Mesenchymal stem cell (in vitro differentiated cells and primary cell): Measurements from ENCODE around the gene RRP36.

Experiments
- DNase-seq: peaks from one replicate; pipeline ENCODE4 v3.0.0-alpha.2; 2013
- H2AFZ ChIP-seq: one replicate; pipeline ENCODE4 v1.6.1; 2013; ENCODE audit warnings: low read depth, mild to moderate bottlenecking, control low read depth, inconsistent platforms, low read length, moderate library complexity
- H2AK5ac ChIP-seq: 2 replicates; pipeline ENCODE4 v1.6.1; 2013; ENCODE audit warnings: low read length, moderate library complexity, mild to moderate bottlenecking, inconsistent platforms; ENCODE audit not compliant: severe bottlenecking
- H2BK120ac ChIP-seq: one replicate; pipeline ENCODE4 v1.6.1; 2013; ENCODE audit warnings: low read depth, mild to moderate bottlenecking, inconsistent platforms, low read length, moderate library complexity
- H2BK12ac ChIP-seq, 2 experiments: one replicate each; pipeline ENCODE4 v1.6.1; 2013; ENCODE audit warnings: inconsistent platforms in 2 of 2, low read length in 2 of 2, mild to moderate bottlenecking in 2 of 2, moderate library complexity in 2 of 2, control low read depth in 1 of 2
- H2BK15ac ChIP-seq: one replicate; pipeline ENCODE4 v1.6.1; 2013; ENCODE audit warnings: mild to moderate bottlenecking, low read depth, inconsistent platforms; ENCODE audit not compliant: poor library complexity, severe bottlenecking
- H2BK5ac ChIP-seq: 2 replicates; pipeline ENCODE4 v1.6.1; 2013; ENCODE audit warnings: low read depth, mild to moderate bottlenecking, low read length, control low read depth, inconsistent platforms; ENCODE audit not compliant: poor library complexity, severe bottlenecking
- H3K14ac ChIP-seq, 2 experiments: one replicate each; pipeline ENCODE4 v1.6.1; 2013; ENCODE audit warnings: inconsistent platforms in 2 of 2, low read length in 2 of 2, control low read depth in 1 of 2, mild to moderate bottlenecking in 1 of 2, moderate library complexity in 1 of 2
- H3K18ac ChIP-seq, 2 experiments: one replicate each; pipeline ENCODE4 v1.6.1; 2013; ENCODE audit warnings: inconsistent platforms in 2 of 2, low read length in 2 of 2, control low read depth in 1 of 2, low read depth in 1 of 2, mild to moderate bottlenecking in 1 of 2
- H3K23ac ChIP-seq, 2 experiments: one replicate each; pipeline ENCODE4 v1.6.1; 2013; ENCODE audit warnings: inconsistent platforms in 2 of 2, low read length in 2 of 2, mild to moderate bottlenecking in 2 of 2, moderate library complexity in 2 of 2, control low read depth in 1 of 2
- H3K27ac ChIP-seq: 2 replicates; pipeline ENCODE4 v1.5.1; 2013; ENCODE audit warnings: mild to moderate bottlenecking, moderate library complexity, low read length, control low read depth, inconsistent platforms; ENCODE audit not compliant: poor library complexity, severe bottlenecking
- H3K27me3 ChIP-seq, 2 experiments: 2 replicates each; pipeline versions ENCODE4 v1.6.1 to v1.7.0; 2013; ENCODE audit warnings: low read length in 2 of 2, mild to moderate bottlenecking in 2 of 2, moderate library complexity in 2 of 2, control low read depth in 1 of 2, inconsistent platforms in 1 of 2; ENCODE audit not compliant: control insufficient read depth in 1 of 2, insufficient read depth in 1 of 2
- H3K36me3 ChIP-seq, 2 experiments: 2 replicates each; pipeline versions ENCODE4 v1.6.1 to v1.7.0; 2013; ENCODE audit warnings: low read length in 2 of 2, control low read depth in 1 of 2, inconsistent platforms in 1 of 2, low read depth in 1 of 2, mild to moderate bottlenecking in 1 of 2; ENCODE audit not compliant: insufficient read depth in 2 of 2, control insufficient read depth in 1 of 2
- H3K4ac ChIP-seq, 2 experiments: one replicate each; pipeline ENCODE4 v1.6.1; 2013; ENCODE audit warnings: inconsistent platforms in 2 of 2, low read length in 2 of 2, mild to moderate bottlenecking in 2 of 2, moderate library complexity in 2 of 2, control low read depth in 1 of 2, low read depth in 1 of 2
- H3K4me1 ChIP-seq: 2 replicates; pipeline ENCODE4 v1.6.1; 2013; ENCODE audit warnings: low read depth, low read length, control low read depth; ENCODE audit not compliant: control insufficient read depth, insufficient read depth
- H3K4me2 ChIP-seq: 2 replicates; pipeline ENCODE4 v1.6.1; 2013; ENCODE audit warnings: low read length, mild to moderate bottlenecking, inconsistent platforms; ENCODE audit not compliant: poor library complexity, severe bottlenecking
- H3K4me3 ChIP-seq, 2 experiments: 2 replicates each; pipeline versions ENCODE4 v1.5.1 to v1.7.0; 2013; ENCODE audit warnings: low read length in 2 of 2, mild to moderate bottlenecking in 2 of 2, control low read depth in 1 of 2, low read depth in 1 of 2; ENCODE audit not compliant: insufficient read depth in 1 of 2
- H3K79me1 ChIP-seq: replicated peaks from 2 replicates; pipeline ENCODE4 v1.6.1; 2013; ENCODE audit warnings: mild to moderate bottlenecking, control low read depth, low read length, inconsistent platforms; ENCODE audit not compliant: poor library complexity, severe bottlenecking
- H3K9ac ChIP-seq: 2 replicates; pipeline ENCODE4 v1.7.0; 2013; ENCODE audit warnings: mild to moderate bottlenecking, low read length, moderate library complexity
- H3K9me3 ChIP-seq: 2 replicates; pipeline ENCODE4 v1.7.0; 2013; ENCODE audit warnings: mild to moderate bottlenecking, low read length; ENCODE audit not compliant: control insufficient read depth
- H4K8ac ChIP-seq: one replicate; pipeline ENCODE4 v1.6.1; 2013; ENCODE audit warnings: inconsistent platforms, mild to moderate bottlenecking, low read length, moderate library complexity
- H4K91ac ChIP-seq: one replicate; pipeline ENCODE4 v1.6.1; 2013; ENCODE audit warnings: mild to moderate bottlenecking, low read length, inconsistent platforms
- WGBS: methylation state at CpG from one replicate; pipeline ENCODE4 v1.1.7; 2013; ENCODE audit warnings: mixed read lengths; 5-methylcytosine and 5-hydroxymethylcytosine counted together

RRP36 gene

DNA sequence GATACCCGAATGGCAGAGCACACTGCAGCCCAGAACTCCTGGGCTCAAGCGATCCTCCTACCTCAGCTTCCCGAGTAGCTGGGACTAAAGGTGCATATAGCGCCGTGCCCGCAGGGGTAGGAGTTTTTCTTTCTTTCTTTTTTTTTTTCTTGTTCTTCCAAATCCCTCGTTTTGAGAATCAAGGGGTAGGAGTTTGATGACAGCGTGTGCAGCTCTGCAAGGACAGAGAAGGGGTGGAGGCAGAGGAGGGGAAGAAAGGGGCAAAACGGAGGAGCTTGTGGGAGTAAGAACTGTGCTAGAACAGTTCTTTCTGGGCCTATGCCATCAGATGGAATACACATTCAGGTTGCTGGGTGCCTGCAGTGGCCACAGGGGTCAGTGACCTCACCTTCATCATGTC lies 15.3 kb downstream of the RRP36 start:
- Histone ChIP-seq H3K4me1 (peaks cover 5% of the 10 kb centered on the region), H3K23ac (no peak overlapping the region), H3K27me3 (no peaks in the 10 kb centered on the region), H2BK120ac (no peak overlapping the region), H2AK5ac (no peak overlapping the region), H4K91ac (no peak overlapping the region), H3K9me3 (no peaks in the 10 kb centered on the region), H4K8ac (no peak overlapping the region), H3K18ac (no peak overlapping the region), H3K4me3 (no peak overlapping the region), H2BK5ac (no peak overlapping the region), H3K4ac (no peak overlapping the region), H3K14ac (no peak overlapping the region), H3K36me3 (peaks cover 75 to 86% of the 10 kb centered on the region in 2 experiments), H3K4me2 (no peak overlapping the region), H3K9ac (no peak overlapping the region), H2BK12ac (no peak overlapping the region), H3K27ac (no peak overlapping the region), H2AFZ (no peak overlapping the region), H3K79me1 (peaks cover 13% of the 10 kb centered on the region), H2BK15ac (no peak overlapping the region)
- 97% methylated on average over 9 of the region's 9 CpGs for WGBS
- DNase-seq = no peak

DNA sequence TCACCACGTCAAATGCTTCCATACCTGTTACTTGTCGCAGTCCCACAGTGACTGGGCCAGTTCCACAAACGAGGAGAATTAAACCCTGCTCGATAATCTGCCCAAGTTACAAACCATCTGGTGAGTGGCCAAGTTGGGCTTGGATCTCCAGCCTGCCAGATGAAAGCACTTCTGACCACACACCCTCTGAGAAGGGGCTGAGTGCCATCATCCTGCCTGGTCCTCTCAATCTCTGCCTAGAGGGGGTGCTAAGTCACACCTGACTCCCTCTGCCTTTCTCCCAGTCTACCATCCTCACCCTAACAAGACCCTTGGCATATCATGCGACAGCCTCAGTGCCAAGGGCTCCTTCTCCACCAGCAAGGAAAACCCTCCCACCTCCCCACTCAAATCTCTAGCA lies 15.8 kb downstream of the RRP36 start:
- Histone ChIP-seq H3K27me3 (no peaks in the 10 kb centered on the region), H2AK5ac (no peak overlapping the region), H3K9ac (no peak overlapping the region), H3K4me1 (peaks cover 5% of the 10 kb centered on the region), H4K91ac (no peak overlapping the region), H3K14ac (no peak overlapping the region), H2BK5ac (no peak overlapping the region), H4K8ac (no peak overlapping the region), H3K27ac (no peak overlapping the region), H3K79me1 (peaks cover 13% of the 10 kb centered on the region), H3K18ac (no peak overlapping the region), H2AFZ (no peak overlapping the region), H3K4me3 (no peak overlapping the region), H3K4me2 (no peak overlapping the region), H2BK15ac (no peak overlapping the region), H3K9me3 (no peaks in the 10 kb centered on the region), H3K36me3 (peaks cover 71 to 85% of the 10 kb centered on the region in 2 experiments), H3K4ac (no peak overlapping the region), H2BK120ac (no peak overlapping the region), H2BK12ac (no peak overlapping the region), H3K23ac (no peak overlapping the region)
- WGBS = 94% methylated on average over 5 of the region's 5 CpGs
- no peak for DNase-seq

DNA sequence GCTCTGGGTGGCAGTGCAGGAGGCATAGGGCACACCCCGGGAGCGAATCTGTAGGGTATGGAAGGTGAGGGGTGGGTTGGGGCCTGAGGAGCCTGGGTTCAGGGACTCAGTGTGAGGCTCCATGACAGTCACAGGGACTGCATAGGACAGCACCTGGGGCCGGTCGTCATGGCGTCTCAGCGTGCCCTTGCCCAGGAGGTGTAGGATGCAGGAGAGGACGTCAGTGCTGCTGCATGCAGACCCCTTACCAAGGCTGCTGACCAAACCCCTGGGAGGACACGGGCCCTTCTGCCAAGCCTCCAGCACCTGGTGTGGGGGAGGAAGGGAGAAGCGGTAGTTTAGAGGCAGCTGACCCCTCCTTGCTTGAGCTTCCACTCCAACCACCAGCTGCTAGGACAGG lies 16.3 kb downstream of the RRP36 start:
- Histone ChIP-seq H4K91ac (no peak overlapping the region), H3K9ac (no peak overlapping the region), H3K4me3 (no peak overlapping the region), H3K4me2 (no peak overlapping the region), H2AK5ac (no peak overlapping the region), H3K23ac (no peak overlapping the region), H3K79me1 (peaks cover 13% of the 10 kb centered on the region), H2AFZ (no peak overlapping the region), H3K9me3 (no peaks in the 10 kb centered on the region), H3K27ac (no peak overlapping the region), H3K36me3 (peaks cover 69 to 83% of the 10 kb centered on the region in 2 experiments), H3K4ac (no peak overlapping the region), H4K8ac (no peak overlapping the region), H3K18ac (no peak overlapping the region), H3K14ac (no peak overlapping the region), H3K27me3 (no peaks in the 10 kb centered on the region), H2BK12ac (no peak overlapping the region), H2BK120ac (no peak overlapping the region), H2BK5ac (no peak overlapping the region), H3K4me1 (peaks cover 5% of the 10 kb centered on the region), H2BK15ac (no peak overlapping the region)
- 96% methylated on average over 8 of the region's 9 CpGs for WGBS
- no peak for DNase-seq

DNA sequence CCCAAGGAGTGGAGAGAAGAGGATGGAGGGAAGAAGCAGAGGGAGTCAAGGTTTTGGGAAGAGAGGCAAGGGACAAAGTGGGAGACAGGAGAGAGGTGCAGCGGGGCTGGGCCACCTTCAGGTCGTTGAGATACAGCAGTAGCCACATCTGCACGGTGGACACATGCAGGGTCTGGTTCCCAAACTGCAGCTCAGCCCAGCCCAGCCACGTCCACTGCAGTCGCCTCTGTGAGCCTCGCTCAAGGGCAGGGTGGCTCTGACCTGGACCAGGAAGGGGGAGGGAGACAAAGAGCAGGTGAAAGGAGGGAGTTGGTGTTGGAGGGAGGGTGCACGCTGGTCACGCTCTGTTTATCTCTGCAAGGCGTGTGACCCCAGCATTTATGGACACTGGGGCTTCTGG lies 17.3 kb downstream of the RRP36 start:
- Histone ChIP-seq H3K79me1 (peaks cover 13% of the 10 kb centered on the region), H2AK5ac (no peak overlapping the region), H3K18ac (no peak overlapping the region), H3K14ac (no peak overlapping the region), H3K4me2 (no peak overlapping the region), H2BK120ac (no peak overlapping the region), H4K8ac (no peak overlapping the region), H3K9ac (no peak overlapping the region), H2BK5ac (no peak overlapping the region), H4K91ac (no peak overlapping the region), H2AFZ (no peak overlapping the region), H3K36me3 (peaks cover 78 to 86% of the 10 kb centered on the region in 2 experiments), H3K27me3 (no peaks in the 10 kb centered on the region), H2BK12ac (no peak overlapping the region), H3K23ac (no peak overlapping the region), H3K27ac (no peak overlapping the region), H3K9me3 (no peaks in the 10 kb centered on the region), H3K4me1 (peaks cover 5% of the 10 kb centered on the region), H3K4me3 (no peak overlapping the region), H2BK15ac (no peak overlapping the region), H3K4ac (no peak overlapping the region)
- no peak for DNase-seq
- 94% methylated on average over 9 of the region's 9 CpGs for WGBS
